Mesendoderm (in vitro differentiated cells): ENCODE measurements around the gene EXOC7.

Experiments
- DNase-seq: peaks from one replicate; pipeline ENCODE4 v3.0.0; 2013
- H2AK5ac ChIP-seq: 2 replicates; pipeline ENCODE4 v1.6.1; 2013; ENCODE audit warnings: low read length, inconsistent platforms
- H2BK120ac ChIP-seq: 2 replicates; pipeline ENCODE4 v1.6.1; 2013; ENCODE audit warnings: low read depth, mild to moderate bottlenecking, low read length, moderate library complexity, mixed read lengths
- H2BK15ac ChIP-seq: replicated peaks from 2 replicates; pipeline ENCODE4 v1.6.1; 2013; ENCODE audit warnings: low read depth, mild to moderate bottlenecking, moderate library complexity
- H2BK5ac ChIP-seq: 2 replicates; pipeline ENCODE4 v1.6.1; 2013; ENCODE audit warnings: low read length, inconsistent platforms
- H3K18ac ChIP-seq: 2 replicates; pipeline ENCODE4 v1.6.1; 2013; ENCODE audit warnings: mild to moderate bottlenecking, low read length, mixed read lengths
- H3K23ac ChIP-seq: one replicate; pipeline ENCODE4 v1.6.1; 2013; ENCODE audit warnings: low read length
- H3K27ac ChIP-seq: 2 replicates; pipeline ENCODE4 v1.5.1; 2013; ENCODE audit warnings: low read depth, mild to moderate bottlenecking, inconsistent platforms, low read length, moderate library complexity
- H3K27me3 ChIP-seq: 2 replicates; pipeline ENCODE4 v1.6.1; 2013; ENCODE audit warnings: low read length, control low read depth, mild to moderate bottlenecking, inconsistent platforms; ENCODE audit not compliant: insufficient read depth, poor library complexity
- H3K36me3 ChIP-seq: 2 replicates; pipeline ENCODE4 v1.6.1; 2013; ENCODE audit warnings: low read length, inconsistent platforms; ENCODE audit not compliant: control insufficient read depth, insufficient read depth
- H3K4ac ChIP-seq: one replicate; pipeline ENCODE4 v1.6.1; 2013; ENCODE audit warnings: low read depth, mild to moderate bottlenecking, low read length, moderate library complexity
- H3K4me1 ChIP-seq: 2 replicates; pipeline ENCODE4 v1.6.1; 2013; ENCODE audit warnings: low read depth, low read length, inconsistent platforms; ENCODE audit not compliant: control insufficient read depth
- H3K4me2 ChIP-seq: 2 replicates; pipeline ENCODE4 v1.6.1; 2013; ENCODE audit warnings: low read length
- H3K4me3 ChIP-seq: 2 replicates; pipeline ENCODE4 v1.5.1; 2013; ENCODE audit warnings: mild to moderate bottlenecking, low read length
- H3K56ac ChIP-seq: one replicate; pipeline ENCODE4 v1.6.1; 2013; ENCODE audit warnings: low read length
- H3K79me1 ChIP-seq: 2 replicates; pipeline ENCODE4 v1.6.1; 2013; ENCODE audit warnings: low read length, inconsistent platforms
- H3K79me2 ChIP-seq: 2 replicates; pipeline ENCODE4 v1.6.1; 2013; ENCODE audit warnings: mild to moderate bottlenecking, low read length; ENCODE audit not compliant: control insufficient read depth, insufficient read depth
- H3K9ac ChIP-seq: 2 replicates; pipeline ENCODE4 v1.6.1; 2013; ENCODE audit warnings: low read length, inconsistent platforms
- H4K5ac ChIP-seq: one replicate; pipeline ENCODE4 v1.6.1; 2013; ENCODE audit warnings: low read length
- H4K8ac ChIP-seq: one replicate; pipeline ENCODE4 v1.6.1; 2013; ENCODE audit warnings: low read depth, mild to moderate bottlenecking, control low read depth, low read length, moderate library complexity
- WGBS: extraction: QIAGEN DNeasy Blood & Tissue Kit; methylation state at CpG from one replicate; pipeline ENCODE4 v1.1.7; 2013; ENCODE audit warnings: low lambda C conversion rate, missing lambda C conversion rate; ENCODE audit not compliant: insufficient coverage; ENCODE audit errors: extremely low coverage; 5-methylcytosine and 5-hydroxymethylcytosine counted together

The EXOC7 gene

GRCh38 chr17:76130473-76130872, 26.9 kb upstream of the EXOC7 start:
- no peaks in the 10 kb centered on the region for H3K79me1 ChIP-seq

GRCh38 chr17:76125922-76126321, 22.3 kb upstream of the EXOC7 start:
- no peak for DNase-seq
- Histone ChIP-seq H3K9ac (no peak overlapping the region), H3K4me1 (no peaks in the 10 kb centered on the region), H3K27ac (no peak overlapping the region), H3K79me1 (no peaks in the 10 kb centered on the region), H3K4me2 (no peak overlapping the region), H2BK15ac (no peak overlapping the region), H2BK5ac (no peak overlapping the region), H3K27me3 (peaks cover 9% of the 10 kb centered on the region), H3K4ac (no peak overlapping the region), H3K79me2 (no peaks in the 10 kb centered on the region), H3K56ac (no peak overlapping the region), H4K8ac (no peak overlapping the region), H3K18ac (no peak overlapping the region), H2AK5ac (no peak overlapping the region), H4K5ac (no peak overlapping the region), H3K4me3 (no peak overlapping the region), H2BK120ac (no peak overlapping the region), H3K23ac (no peak overlapping the region), H3K36me3 (no peaks in the 10 kb centered on the region)
- no CpG with 5 or more reads among the region's 1 CpG for WGBS

More at GRCh38 chr17:76130473-76130872, 26.9 kb upstream of the EXOC7 start:
- H2BK15ac ChIP-seq = no peak overlapping the region
- no peak overlapping the region for H3K9ac ChIP-seq
- no peak overlapping the region for H3K56ac ChIP-seq
- no peak overlapping the region for H3K23ac ChIP-seq
- H2BK5ac ChIP-seq = no peak overlapping the region
- no peak overlapping the region for H3K27ac ChIP-seq
- no peak overlapping the region for H4K8ac ChIP-seq
- H3K4me2 ChIP-seq = no peak overlapping the region
- no CpG with 5 or more reads among the region's 13 CpGs for WGBS
- no peak for DNase-seq
- no peak overlapping the region for H4K5ac ChIP-seq
- no peaks in the 10 kb centered on the region for H3K4me1 ChIP-seq
- no peak overlapping the region for H3K4me3 ChIP-seq
- H3K36me3 ChIP-seq = no peaks in the 10 kb centered on the region
- H2BK120ac ChIP-seq = no peak overlapping the region
- H3K4ac ChIP-seq = no peak overlapping the region
- no peak overlapping the region for H2AK5ac ChIP-seq
- no peaks in the 10 kb centered on the region for H3K79me2 ChIP-seq
- H3K18ac ChIP-seq = no peak overlapping the region
- peaks cover 34% of the 10 kb centered on the region for H3K27me3 ChIP-seq

GRCh38 chr17:76125391-76125675, 21.7 kb upstream of the EXOC7 start:
- Histone ChIP-seq H3K4me3 (no peak overlapping the region), H3K9ac (no peak overlapping the region), H2AK5ac (no peak overlapping the region), H4K8ac (no peak overlapping the region), H2BK5ac (no peak overlapping the region), H3K4ac (no peak overlapping the region), H3K79me2 (no peaks in the 10 kb centered on the region), H3K18ac (no peak overlapping the region), H4K5ac (no peak overlapping the region), H3K4me2 (no peak overlapping the region), H3K27ac (no peak overlapping the region), H3K79me1 (no peaks in the 10 kb centered on the region), H3K27me3 (peaks cover 4% of the 10 kb centered on the region), H3K4me1 (no peaks in the 10 kb centered on the region), H3K23ac (no peak overlapping the region), H3K56ac (no peak overlapping the region), H2BK120ac (no peak overlapping the region), H3K36me3 (no peaks in the 10 kb centered on the region), H2BK15ac (no peak overlapping the region)
- WGBS = no CpG with 5 or more reads among the region's 5 CpGs
- DNase-seq = no peak

DNA sequence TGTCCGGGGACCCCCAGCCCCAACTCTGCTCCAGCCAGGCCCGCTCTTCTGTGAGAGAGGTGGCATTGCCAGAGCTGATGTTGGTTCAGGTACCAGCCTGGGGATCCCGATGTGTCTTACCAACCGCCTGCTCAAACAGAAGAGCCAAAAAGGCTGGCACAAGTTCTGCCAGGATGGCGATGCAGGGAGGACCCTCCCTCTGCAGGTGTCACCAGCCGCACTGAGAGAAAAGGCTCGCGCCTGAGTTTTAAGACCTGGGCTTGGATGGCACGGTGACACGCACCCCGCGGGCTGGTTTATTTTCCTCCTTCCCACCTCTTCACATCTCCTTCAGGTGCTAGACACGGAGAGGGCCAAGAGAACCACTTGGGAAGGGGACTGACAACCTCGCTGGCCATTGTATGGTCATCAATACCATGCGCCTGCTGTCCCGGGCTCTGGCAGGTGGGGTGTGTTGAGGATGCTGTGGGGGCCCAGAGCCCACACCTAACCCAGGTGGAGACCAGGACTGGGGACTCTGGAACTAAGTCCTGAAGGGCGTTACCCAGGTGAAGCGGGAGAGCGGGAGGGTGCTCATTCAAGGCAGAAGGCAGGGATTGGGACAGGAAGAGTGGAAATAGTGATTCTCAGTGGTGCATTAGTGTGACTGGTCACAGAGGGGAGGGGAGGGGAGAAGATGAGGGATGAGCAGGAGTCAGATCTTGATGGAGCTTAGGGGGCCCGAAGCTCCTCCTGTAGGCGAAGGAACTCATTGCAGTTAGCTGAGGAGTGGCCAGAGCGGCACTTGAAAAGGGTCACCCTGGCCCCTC, 21.2 kb upstream of the EXOC7 start:
- Histone ChIP-seq H3K4ac (no peak overlapping the region), H3K4me1 (no peaks in the 10 kb centered on the region), H3K36me3 (no peaks in the 10 kb centered on the region), H4K8ac (no peak overlapping the region), H2BK5ac (no peak overlapping the region), H2AK5ac (no peak overlapping the region), H3K27ac (no peak overlapping the region), H3K27me3 (no peaks in the 10 kb centered on the region), H3K23ac (no peak overlapping the region), H3K56ac (no peak overlapping the region), H4K5ac (no peak overlapping the region), H3K79me1 (no peaks in the 10 kb centered on the region), H2BK15ac (no peak overlapping the region), H3K4me3 (no peak overlapping the region), H3K79me2 (no peaks in the 10 kb centered on the region), H2BK120ac (no peak overlapping the region), H3K4me2 (no peak overlapping the region), H3K18ac (no peak overlapping the region), H3K9ac (no peak overlapping the region)
- peak; percentile 78 for DNase-seq
- WGBS = no CpG with 5 or more reads among the region's 22 CpGs

GRCh38 chr17:76123749-76124581, 20.4 kb upstream of the EXOC7 start:
- H3K79me2 ChIP-seq = no peaks in the 10 kb centered on the region
- H3K56ac ChIP-seq = no peak overlapping the region
- H3K27me3 ChIP-seq = no peaks in the 10 kb centered on the region
- H3K4me2 ChIP-seq = no peak overlapping the region
- H3K79me1 ChIP-seq = no peaks in the 10 kb centered on the region
- no peak overlapping the region for H3K23ac ChIP-seq
- H3K9ac ChIP-seq = no peak overlapping the region
- H3K27ac ChIP-seq = no peak overlapping the region
- no peak overlapping the region for H3K18ac ChIP-seq
- H2BK15ac ChIP-seq = no peak overlapping the region
- H3K4ac ChIP-seq = no peak overlapping the region
- no peaks in the 10 kb centered on the region for H3K36me3 ChIP-seq
- no peak for DNase-seq
- H3K4me3 ChIP-seq = no peak overlapping the region
- H2BK120ac ChIP-seq = no peak overlapping the region
- no CpG with 5 or more reads among the region's 9 CpGs for WGBS
- H4K8ac ChIP-seq = no peak overlapping the region
- no peaks in the 10 kb centered on the region for H3K4me1 ChIP-seq
- H4K5ac ChIP-seq = no peak overlapping the region
- H2BK5ac ChIP-seq = no peak overlapping the region
- no peak overlapping the region for H2AK5ac ChIP-seq
